ENCODE measurements around the gene DGKB. TPM values are rescaled to one million over a fixed set of nuclear protein-coding genes. Genes with fewer than 3 reads are reported as not detected.
"Not testable (repeated sequence)": the region's sequence is repeated elsewhere in the genome, so short reads cannot be mapped to it uniquely, and the experiment has no call there.

The DGKB gene
- polyA plus RNA-seq, 4 donors: 2.8 to 5.4 (median 3.4) TPM

GRCh38 chr7:14497390-14497789 is 405.2 kb downstream of the DGKB start:
- DNase-seq (ENCODE audit: low read depth in 4 of 4, low spot score in 3 of 4): no peak

DNA sequence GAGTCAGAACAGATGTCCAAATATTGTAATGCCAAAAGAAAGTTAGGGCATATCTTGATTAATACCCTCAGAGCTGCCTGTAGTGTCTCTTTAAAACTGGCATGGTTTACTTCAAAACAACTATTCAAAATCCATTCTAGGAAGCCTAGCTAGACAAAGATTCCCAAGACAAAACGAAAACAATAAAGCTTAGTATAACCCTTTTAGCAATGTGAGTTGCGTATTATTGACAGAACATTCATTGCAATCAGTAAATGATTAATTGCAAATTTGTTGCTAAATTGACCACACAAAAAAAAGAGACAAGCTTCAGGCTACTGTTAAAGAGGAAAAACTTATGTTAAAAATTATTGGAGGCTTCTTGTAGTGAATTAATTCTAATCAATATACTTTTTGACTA is 406.9 kb downstream of the DGKB start:
- no peak for DNase-seq (ENCODE audit: low read depth in 4 of 4, low spot score in 3 of 4)

DNA sequence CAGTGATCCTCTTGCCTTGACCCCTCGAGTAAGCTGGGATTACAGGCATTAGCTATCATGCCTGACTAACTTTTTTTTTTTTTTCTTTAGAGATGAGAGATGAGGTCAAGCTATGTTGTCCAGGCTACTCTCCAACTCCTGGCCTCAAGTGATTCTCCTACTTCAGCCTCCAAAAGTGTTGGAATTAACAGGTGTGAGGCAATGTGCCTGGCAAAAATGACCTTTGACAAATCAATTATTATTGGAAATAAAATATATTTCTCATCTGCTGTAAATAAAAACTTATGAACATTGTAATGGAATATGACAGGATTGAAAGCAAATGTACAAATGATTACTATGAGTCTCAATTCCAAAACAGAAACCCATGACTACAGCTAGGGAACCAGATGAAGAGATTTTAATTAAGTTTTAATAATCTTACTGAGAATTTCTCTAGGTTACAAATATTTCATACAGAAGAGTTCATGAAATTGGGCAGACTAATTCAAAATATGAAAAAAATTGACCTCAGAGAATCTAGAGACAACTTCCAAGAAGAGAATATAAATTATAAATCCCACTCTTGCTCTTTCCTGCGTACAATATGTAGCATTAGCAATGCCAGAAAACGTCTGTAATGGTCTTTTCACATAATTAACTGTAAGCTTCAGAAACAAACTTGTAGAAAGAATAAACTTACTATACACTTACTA is 414.7 kb downstream of the DGKB start:
- no peak for DNase-seq (ENCODE audit: low read depth in 4 of 4, low spot score in 3 of 4)

GRCh38 chr7:14483663-14484062 is 418.9 kb downstream of the DGKB start:
- DNase-seq (ENCODE audit: low read depth in 4 of 4, low spot score in 3 of 4): no peak

- DNase-seq (ENCODE audit: low read depth in 4 of 4, low spot score in 3 of 4): no peak
Observed at GRCh38 chr7:14480281-14480680, 422.3 kb downstream of the DGKB start.

DNA sequence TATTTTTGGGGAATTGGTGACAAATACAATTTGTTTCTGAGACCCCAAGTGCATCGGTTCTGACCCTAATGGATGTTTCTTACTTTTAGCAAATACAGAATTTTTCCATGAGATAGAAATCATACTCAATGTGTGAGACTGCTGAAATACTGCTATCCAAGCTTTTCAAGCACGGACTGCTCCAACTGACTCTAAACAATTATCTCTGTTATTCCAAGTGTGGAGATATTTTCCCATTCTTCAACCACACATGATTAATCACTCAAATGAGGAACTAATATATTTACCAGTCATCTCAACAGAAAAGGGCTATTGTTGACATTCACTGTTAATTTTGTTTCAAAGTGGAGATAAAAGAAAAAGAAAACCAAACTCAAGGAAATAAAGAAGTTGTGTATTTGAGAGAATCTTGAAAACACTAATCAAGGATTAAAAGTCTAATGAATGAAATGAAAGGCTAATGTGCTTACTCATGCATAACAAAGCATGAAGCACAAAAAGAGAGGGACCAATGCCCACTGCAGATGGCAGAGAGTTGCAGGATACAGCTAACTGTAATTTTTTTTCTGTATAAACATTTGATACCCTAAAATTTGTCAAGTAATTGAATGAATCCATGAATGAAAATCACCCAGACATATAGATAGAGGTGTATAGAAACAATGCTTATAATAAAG is 423.6 kb downstream of the DGKB start:
- no peak for DNase-seq (ENCODE audit: low read depth in 4 of 4, low spot score in 3 of 4)

DNA sequence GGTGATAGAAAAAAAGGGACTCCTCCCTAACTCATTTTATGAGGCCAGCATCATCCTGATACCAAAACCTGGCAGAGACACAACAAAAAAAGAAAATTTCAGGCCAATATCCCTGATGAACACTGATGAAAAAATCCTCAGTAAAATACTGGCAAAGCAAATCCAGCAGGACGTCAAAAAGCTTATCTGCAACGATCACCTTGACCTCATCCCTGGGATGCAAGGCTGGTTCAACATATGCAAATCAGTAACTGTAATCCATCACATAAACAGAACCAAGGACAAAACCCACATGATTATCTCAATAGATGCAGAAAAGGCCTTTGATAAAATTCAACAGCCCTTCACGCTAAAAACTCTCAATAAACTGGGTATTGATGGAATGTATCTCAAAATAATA is 440.8 kb downstream of the DGKB start:
- not testable (repeated sequence) for DNase-seq (ENCODE audit: low read depth in 4 of 4, low spot score in 3 of 4)

DNA sequence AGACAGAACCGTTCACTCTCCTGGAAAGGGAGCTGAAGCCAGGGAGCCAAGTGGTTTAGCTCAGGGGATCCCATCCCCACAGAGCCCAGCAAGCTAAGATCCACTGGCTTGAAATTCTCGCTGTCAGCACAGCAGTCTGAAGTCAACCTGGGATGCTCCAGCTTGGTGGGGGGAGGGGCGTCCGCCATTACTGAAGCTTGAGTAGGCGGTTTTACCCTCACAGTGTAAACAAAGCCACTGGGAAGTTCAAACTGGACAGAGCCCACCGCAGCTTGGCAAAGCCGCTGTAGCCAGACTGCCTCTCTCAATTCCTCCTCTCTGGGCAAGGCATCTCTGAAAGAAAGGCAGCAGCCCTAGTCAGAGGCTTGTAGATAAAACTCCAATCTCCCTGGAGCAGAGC is 443.7 kb downstream of the DGKB start:
- DNase-seq (ENCODE audit: low read depth in 4 of 4, low spot score in 3 of 4): not testable (repeated sequence)

GRCh38 chr7:14457568-14458453 is 444.7 kb downstream of the DGKB start:
- DNase-seq (ENCODE audit: low read depth in 4 of 4, low spot score in 3 of 4): peak; percentile 63 to 72 (median 66)

DNA sequence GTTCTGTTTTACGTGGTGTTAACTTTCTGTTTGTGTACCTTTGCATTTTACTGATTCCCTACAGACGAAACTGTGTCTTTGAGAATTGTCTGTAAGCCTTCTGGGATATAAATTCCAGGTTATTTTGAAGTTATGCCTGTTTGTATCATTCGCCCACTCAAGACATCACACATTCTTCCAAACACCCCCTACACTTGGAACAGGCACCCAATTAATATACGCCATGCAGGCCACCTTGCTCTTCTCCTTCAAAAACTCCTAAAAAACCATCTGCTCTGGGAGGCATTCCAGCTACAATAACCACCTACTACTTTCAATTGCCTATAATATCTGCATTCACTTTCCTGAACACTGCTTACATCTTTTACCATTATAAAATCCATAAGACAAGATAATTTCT is 453.3 kb downstream of the DGKB start:
- no peak for DNase-seq (ENCODE audit: low read depth in 4 of 4, low spot score in 3 of 4)

GRCh38 chr7:14446829-14447228 is 455.7 kb downstream of the DGKB start:
- DNase-seq (ENCODE audit: low read depth in 4 of 4, low spot score in 3 of 4): no peak

DNA sequence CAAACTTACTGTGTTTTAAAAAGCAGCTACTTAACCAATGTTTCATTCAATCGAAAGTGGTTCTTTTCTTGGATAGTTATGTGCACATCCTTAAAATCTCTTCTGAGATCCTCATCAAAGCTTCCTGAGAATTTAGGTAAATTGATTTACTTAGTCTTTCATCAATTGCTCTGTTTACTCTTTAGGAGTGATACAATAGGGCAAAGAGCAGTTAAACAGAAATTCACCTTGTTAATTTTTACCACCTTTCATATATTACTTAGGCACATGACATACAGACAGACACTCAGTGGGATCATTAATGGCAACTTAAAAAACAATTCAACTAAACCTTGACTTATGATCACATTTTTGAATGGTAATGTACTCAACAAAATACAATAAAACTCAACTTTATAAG is 456.3 kb downstream of the DGKB start:
- DNase-seq (ENCODE audit: low read depth in 4 of 4, low spot score in 3 of 4): no peak

DNA sequence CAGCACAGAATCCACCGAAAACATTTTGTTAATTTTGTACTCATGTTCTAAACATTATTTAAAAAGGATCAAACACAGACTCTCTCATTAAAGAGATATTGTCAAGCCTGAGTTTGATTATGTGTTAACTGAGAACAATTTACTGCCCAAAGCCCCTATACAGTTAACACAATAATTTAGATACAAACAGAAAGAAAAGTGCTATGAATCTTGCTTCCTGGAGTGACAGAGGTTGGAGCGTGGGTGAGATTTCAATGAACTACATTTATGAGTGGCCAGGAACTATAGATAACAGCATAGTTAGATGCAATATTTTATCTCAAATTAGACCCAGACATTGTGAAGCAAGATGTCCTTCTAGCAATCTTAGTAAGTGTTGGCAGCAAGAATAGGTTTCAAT is 464.2 kb downstream of the DGKB start:
- no peak for DNase-seq (ENCODE audit: low read depth in 4 of 4, low spot score in 3 of 4)

- no peak for DNase-seq (ENCODE audit: low read depth in 4 of 4, low spot score in 3 of 4)
Observed at GRCh38 chr7:14436878-14437277, 465.7 kb downstream of the DGKB start.

- DNase-seq (ENCODE audit: low read depth in 4 of 4, low spot score in 3 of 4): no peak
Observed at GRCh38 chr7:14432924-14433323, 469.6 kb downstream of the DGKB start.

- no peak for DNase-seq (ENCODE audit: low read depth in 4 of 4, low spot score in 3 of 4)
Observed at GRCh38 chr7:14430926-14431325, 471.6 kb downstream of the DGKB start.

DNA sequence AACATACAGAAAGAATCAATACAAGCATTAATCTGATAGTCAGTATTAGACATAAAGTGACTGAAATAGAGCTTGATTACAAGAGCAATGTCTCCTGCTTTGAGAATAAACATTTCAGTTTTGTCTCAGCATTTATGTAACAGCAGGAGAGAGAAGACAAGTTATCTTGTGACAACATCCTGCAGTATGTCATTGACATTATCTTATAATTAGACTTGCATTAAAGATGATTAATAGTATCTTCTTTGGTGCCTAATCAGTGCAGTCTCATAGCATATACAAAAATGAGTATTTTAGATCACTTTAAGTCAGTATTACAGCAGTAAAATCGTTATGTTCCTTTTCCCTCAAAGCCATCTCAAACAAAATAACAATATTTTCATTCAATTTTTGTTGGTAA is 477.0 kb downstream of the DGKB start:
- no peak for DNase-seq (ENCODE audit: low read depth in 4 of 4, low spot score in 3 of 4)

DNA sequence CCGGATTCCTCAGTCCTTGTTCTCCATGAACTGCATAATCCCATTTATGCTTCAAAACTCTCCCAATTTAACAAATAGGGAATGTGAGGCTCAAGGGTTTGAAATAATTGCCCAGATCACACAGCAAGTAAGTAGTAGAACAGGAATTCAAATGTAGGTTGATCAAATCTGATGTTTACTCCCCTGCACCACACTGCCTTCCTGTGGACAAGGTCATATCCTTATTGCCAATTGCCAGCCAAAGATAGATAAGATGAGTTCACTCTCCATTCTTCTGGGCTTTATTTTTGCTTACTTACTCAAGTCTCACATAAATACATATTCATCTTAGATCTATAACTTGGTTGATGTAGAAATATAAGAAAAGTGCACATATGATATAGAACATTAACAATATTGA is 477.9 kb downstream of the DGKB start:
- DNase-seq (ENCODE audit: low read depth in 4 of 4, low spot score in 3 of 4): no peak

- no peak for DNase-seq (ENCODE audit: low read depth in 4 of 4, low spot score in 3 of 4)
Observed at GRCh38 chr7:14420768-14421167, 481.8 kb downstream of the DGKB start.

DNA sequence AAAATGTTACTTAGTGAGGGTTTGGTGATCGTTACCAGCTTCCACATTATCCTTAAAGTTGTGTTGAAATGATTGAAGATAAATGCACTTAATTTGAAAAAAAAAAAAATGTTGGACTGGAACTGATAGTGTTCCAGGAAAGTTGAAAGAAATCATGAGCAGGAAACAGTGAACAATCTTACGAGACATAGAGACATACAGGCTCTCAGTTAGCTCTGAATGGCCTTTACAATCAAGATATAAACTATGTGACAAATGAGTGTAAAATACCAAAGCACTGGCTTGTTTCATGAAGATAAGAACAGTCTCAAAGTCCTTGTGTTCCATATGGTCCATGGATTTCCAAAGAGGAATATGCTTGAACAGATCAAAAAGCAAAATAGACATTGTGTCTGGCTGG is 483.0 kb downstream of the DGKB start:
- no peak for DNase-seq (ENCODE audit: low read depth in 4 of 4, low spot score in 3 of 4)

DNA sequence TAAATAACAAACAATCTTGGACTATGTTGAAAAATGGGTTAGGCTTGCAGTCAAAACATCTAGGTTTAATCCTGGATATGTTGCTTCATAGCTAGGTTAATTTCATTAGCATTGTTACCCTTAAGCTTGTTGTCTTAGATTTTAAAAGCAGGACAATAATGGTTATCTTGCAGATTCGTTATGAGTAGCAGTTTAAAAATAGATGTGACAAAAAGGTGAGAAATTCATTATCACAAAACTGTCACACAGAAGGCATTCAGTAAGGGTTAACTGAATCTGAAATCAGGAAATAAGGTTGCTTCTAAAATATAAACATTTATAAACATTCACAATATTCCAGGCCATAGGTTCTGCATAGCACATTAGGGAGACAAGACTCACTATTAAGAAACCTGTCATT is 483.9 kb downstream of the DGKB start:
- DNase-seq (ENCODE audit: low read depth in 4 of 4, low spot score in 3 of 4): no peak

Data from left renal pelvis (tissue), 4 donors.